SK-N-SH treated with all-trans-retinoic acid at 6 μM for 48 hours (cell line): ENCODE measurements around the gene CCDC93.

Experiments
- ATAC-seq: fragments of 200-7000 bp; cut with Tn5 transposase; 3 replicates; pipeline ENCODE4 v1.9.1; 2020; ENCODE audit warnings: mild to moderate bottlenecking, moderate library complexity
- ARNTL ChIP-seq: fragments of 450-650 bp; formaldehyde crosslinking; IDR thresholded peaks from 2 replicates; pipeline ENCODE4 v1.5.0; 2020; ENCODE audit warnings: low read depth, mild to moderate bottlenecking, moderate library complexity, borderline replicate concordance
- BACH2 ChIP-seq: fragments of 250-450 bp; sonication (Bioruptor Pico); IDR thresholded peaks from 2 replicates; pipeline ENCODE4 v1.9.0; 2021; ENCODE audit warnings: mild to moderate bottlenecking, borderline replicate concordance
- CSDC2 ChIP-seq: fragments of 250-450 bp; sonication (Bioruptor Pico); IDR thresholded peaks from 2 replicates; pipeline ENCODE4 v1.5.0; 2020; ENCODE audit warnings: mild to moderate bottlenecking, moderate library complexity
- GLIS3 ChIP-seq: fragments of 250-450 bp; sonication (Bioruptor Pico); IDR thresholded peaks from 2 replicates; pipeline ENCODE4 v1.5.0; 2020; ENCODE audit warnings: mild to moderate bottlenecking, moderate library complexity
- ISL1 ChIP-seq: fragments of 250-450 bp; sonication (Bioruptor Pico); IDR thresholded peaks from 2 replicates; pipeline ENCODE4 v2.1.2; 2022; ENCODE audit warnings: mild to moderate bottlenecking, moderate library complexity
- OSR1 ChIP-seq: fragments of 250-450 bp; sonication (Bioruptor Pico); IDR thresholded peaks from 2 replicates; pipeline ENCODE4 v1.8.0; 2022; ENCODE audit warnings: moderate library complexity, mild to moderate bottlenecking, inconsistent platforms
- SNAI2 ChIP-seq: fragments of 250-450 bp; sonication (Bioruptor Pico); IDR thresholded peaks from 2 replicates; pipeline ENCODE4 v1.5.0; 2020; ENCODE audit warnings: mild to moderate bottlenecking, moderate library complexity
- TCF4 ChIP-seq: fragments of 250-450 bp; sonication (Bioruptor Pico); IDR thresholded peaks from 2 replicates; pipeline ENCODE4 v1.8.0; 2021; ENCODE audit warnings: mild to moderate bottlenecking, moderate library complexity, borderline replicate concordance
- TOX ChIP-seq: fragments of 250-450 bp; sonication (Bioruptor Pico); IDR thresholded peaks from 2 replicates; pipeline ENCODE4 v1.8.0; 2021; ENCODE audit warnings: mild to moderate bottlenecking, moderate library complexity, borderline replicate concordance
- ZC3H10 ChIP-seq: fragments of 250-450 bp; sonication (Bioruptor Pico); IDR thresholded peaks from 2 replicates; pipeline ENCODE4 v1.5.1; 2021; ENCODE audit warnings: mild to moderate bottlenecking, moderate library complexity
- ZFP3 ChIP-seq: fragments of 250-450 bp; sonication (Bioruptor Pico); IDR thresholded peaks from 2 replicates; pipeline ENCODE4 v1.5.0; 2020; ENCODE audit warnings: mild to moderate bottlenecking, moderate library complexity
- ZFP30 ChIP-seq: fragments of 450-650 bp; formaldehyde crosslinking; IDR thresholded peaks from 2 replicates; pipeline ENCODE4 v1.5.0; 2022; ENCODE audit warnings: mild to moderate bottlenecking, moderate library complexity
- ZNF565 ChIP-seq: fragments of 450-650 bp; formaldehyde crosslinking; conservative IDR thresholded peaks from 2 replicates; pipeline ENCODE4 v1.5.0; 2020; ENCODE audit warnings: low read depth, mild to moderate bottlenecking, moderate library complexity
- ZNF70 ChIP-seq: fragments of 450-650 bp; formaldehyde crosslinking; IDR thresholded peaks from 2 replicates; pipeline ENCODE4 v1.5.0; 2020; ENCODE audit warnings: mild to moderate bottlenecking, moderate library complexity
- ZNF8 ChIP-seq: fragments of 450-650 bp; formaldehyde crosslinking; IDR thresholded peaks from 2 replicates; pipeline ENCODE4 v1.5.0; 2020; ENCODE audit warnings: mild to moderate bottlenecking, moderate library complexity
- TF ChIP-seq, protein P1 (sequence below): fragments of 250-450 bp; sonication (Bioruptor Pico); IDR thresholded peaks from 2 replicates; pipeline ENCODE4 v1.8.0; 2020; ENCODE audit warnings: mild to moderate bottlenecking, moderate library complexity, borderline replicate concordance
- TF ChIP-seq, protein P2 (sequence below): fragments of 250-450 bp; sonication (Bioruptor Pico); IDR thresholded peaks from 2 replicates; pipeline ENCODE4 v1.5.0; 2020; ENCODE audit warnings: mild to moderate bottlenecking, moderate library complexity
- TF ChIP-seq, protein P3 (sequence below): fragments of 250-450 bp; sonication (Bioruptor Pico); IDR thresholded peaks from 2 replicates; pipeline ENCODE4 v1.5.1; 2021; ENCODE audit warnings: mild to moderate bottlenecking, moderate library complexity
- TF ChIP-seq, protein P4 (sequence below): fragments of 250-450 bp; sonication (Bioruptor Pico); IDR thresholded peaks from 2 replicates; pipeline ENCODE4 v1.5.1; 2020; ENCODE audit warnings: low read depth, mild to moderate bottlenecking, moderate library complexity
- TF ChIP-seq, protein P5 (sequence below): fragments of 250-450 bp; sonication (Bioruptor Pico); IDR thresholded peaks from 2 replicates; pipeline ENCODE4 v1.8.0; 2021; ENCODE audit warnings: low read depth, mild to moderate bottlenecking, moderate library complexity, borderline replicate concordance

The CCDC93 gene

DNA sequence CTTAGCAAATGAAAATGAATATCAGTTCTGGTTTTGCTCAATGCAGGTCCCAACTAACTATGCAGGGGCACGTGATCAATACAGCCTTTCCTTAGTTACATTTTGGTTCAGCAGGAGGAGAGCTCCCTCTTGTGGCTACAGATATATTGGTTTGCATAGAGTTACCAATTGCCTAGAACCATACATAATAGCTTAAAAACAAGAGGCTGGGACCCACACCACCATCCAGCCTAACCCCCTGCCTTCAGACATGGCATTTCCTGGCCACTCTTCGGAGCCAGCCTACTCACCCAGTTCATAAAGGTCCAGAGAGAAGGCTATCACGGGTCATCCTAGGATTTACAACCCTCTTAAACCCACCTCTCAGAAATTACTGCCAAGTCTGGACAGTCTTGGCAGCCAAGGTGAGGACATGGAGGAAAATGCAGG lies 10.5 kb downstream of the CCDC93 start:
- peak; percentile 99 for ATAC-seq
- TF ChIP-seq ISL1 (0 out of 2 replicates have a peak, but pooled peaks have one; percentile 15), TOX (CRISPR knock-in tag) (no peak), ZFP30 (CRISPR knock-in tag) (no peak), ZNF8 (CRISPR knock-in tag) (0 out of 2 replicates have a peak, but pooled peaks have one; percentile 23), BACH2 (no peak)

DNA sequence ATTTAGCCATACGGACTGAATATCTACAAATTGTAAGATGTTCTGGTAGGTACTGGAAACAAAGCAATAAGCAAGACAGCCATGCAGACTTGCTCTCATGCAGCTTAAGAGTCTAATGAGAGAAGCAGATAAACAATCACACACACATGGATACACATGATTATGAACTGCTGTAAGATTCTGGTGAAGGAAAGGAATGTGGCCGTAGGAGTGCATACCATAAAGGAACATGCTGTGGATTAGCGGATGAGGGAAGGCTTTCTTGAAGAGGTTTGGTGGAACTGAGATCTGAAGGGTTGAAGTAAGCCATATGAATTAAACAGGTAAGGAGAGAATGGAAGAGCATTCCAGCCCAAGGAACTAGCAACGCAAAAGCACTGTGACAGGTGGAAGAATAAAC lies 13.8 kb downstream of the CCDC93 start:
- ATAC-seq = no peak
- TF ChIP-seq, protein P1, sequence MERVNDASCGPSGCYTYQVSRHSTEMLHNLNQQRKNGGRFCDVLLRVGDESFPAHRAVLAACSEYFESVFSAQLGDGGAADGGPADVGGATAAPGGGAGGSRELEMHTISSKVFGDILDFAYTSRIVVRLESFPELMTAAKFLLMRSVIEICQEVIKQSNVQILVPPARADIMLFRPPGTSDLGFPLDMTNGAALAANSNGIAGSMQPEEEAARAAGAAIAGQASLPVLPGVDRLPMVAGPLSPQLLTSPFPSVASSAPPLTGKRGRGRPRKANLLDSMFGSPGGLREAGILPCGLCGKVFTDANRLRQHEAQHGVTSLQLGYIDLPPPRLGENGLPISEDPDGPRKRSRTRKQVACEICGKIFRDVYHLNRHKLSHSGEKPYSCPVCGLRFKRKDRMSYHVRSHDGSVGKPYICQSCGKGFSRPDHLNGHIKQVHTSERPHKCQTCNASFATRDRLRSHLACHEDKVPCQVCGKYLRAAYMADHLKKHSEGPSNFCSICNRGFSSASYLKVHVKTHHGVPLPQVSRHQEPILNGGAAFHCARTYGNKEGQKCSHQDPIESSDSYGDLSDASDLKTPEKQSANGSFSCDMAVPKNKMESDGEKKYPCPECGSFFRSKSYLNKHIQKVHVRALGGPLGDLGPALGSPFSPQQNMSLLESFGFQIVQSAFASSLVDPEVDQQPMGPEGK (CRISPR knock-in tag) = no peak
- TF ChIP-seq OSR1 (CRISPR knock-in tag) = no peak
- TF ChIP-seq ZFP3 (CRISPR knock-in tag) = no peak
- TF ChIP-seq ZNF8 (CRISPR knock-in tag) = no peak
- TF ChIP-seq TCF4 (CRISPR knock-in tag) = no peak
- TF ChIP-seq, protein P2, sequence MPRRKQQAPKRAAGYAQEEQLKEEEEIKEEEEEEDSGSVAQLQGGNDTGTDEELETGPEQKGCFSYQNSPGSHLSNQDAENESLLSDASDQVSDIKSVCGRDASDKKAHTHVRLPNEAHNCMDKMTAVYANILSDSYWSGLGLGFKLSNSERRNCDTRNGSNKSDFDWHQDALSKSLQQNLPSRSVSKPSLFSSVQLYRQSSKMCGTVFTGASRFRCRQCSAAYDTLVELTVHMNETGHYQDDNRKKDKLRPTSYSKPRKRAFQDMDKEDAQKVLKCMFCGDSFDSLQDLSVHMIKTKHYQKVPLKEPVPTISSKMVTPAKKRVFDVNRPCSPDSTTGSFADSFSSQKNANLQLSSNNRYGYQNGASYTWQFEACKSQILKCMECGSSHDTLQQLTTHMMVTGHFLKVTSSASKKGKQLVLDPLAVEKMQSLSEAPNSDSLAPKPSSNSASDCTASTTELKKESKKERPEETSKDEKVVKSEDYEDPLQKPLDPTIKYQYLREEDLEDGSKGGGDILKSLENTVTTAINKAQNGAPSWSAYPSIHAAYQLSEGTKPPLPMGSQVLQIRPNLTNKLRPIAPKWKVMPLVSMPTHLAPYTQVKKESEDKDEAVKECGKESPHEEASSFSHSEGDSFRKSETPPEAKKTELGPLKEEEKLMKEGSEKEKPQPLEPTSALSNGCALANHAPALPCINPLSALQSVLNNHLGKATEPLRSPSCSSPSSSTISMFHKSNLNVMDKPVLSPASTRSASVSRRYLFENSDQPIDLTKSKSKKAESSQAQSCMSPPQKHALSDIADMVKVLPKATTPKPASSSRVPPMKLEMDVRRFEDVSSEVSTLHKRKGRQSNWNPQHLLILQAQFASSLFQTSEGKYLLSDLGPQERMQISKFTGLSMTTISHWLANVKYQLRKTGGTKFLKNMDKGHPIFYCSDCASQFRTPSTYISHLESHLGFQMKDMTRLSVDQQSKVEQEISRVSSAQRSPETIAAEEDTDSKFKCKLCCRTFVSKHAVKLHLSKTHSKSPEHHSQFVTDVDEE = no peak
- TF ChIP-seq, protein P3, sequence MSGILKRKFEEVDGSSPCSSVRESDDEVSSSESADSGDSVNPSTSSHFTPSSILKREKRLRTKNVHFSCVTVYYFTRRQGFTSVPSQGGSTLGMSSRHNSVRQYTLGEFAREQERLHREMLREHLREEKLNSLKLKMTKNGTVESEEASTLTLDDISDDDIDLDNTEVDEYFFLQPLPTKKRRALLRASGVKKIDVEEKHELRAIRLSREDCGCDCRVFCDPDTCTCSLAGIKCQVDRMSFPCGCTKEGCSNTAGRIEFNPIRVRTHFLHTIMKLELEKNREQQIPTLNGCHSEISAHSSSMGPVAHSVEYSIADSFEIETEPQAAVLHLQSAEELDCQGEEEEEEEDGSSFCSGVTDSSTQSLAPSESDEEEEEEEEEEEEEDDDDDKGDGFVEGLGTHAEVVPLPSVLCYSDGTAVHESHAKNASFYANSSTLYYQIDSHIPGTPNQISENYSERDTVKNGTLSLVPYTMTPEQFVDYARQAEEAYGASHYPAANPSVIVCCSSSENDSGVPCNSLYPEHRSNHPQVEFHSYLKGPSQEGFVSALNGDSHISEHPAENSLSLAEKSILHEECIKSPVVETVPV (CRISPR knock-in tag) = no peak
- no peak for TF ChIP-seq BACH2
- TF ChIP-seq, protein P4, sequence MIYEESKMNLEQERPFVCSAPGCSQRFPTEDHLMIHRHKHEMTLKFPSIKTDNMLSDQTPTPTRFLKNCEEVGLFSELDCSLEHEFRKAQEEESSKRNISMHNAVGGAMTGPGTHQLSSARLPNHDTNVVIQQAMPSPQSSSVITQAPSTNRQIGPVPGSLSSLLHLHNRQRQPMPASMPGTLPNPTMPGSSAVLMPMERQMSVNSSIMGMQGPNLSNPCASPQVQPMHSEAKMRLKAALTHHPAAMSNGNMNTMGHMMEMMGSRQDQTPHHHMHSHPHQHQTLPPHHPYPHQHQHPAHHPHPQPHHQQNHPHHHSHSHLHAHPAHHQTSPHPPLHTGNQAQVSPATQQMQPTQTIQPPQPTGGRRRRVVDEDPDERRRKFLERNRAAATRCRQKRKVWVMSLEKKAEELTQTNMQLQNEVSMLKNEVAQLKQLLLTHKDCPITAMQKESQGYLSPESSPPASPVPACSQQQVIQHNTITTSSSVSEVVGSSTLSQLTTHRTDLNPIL = no peak
- TF ChIP-seq ZFP30 (CRISPR knock-in tag) = no peak
- no peak for TF ChIP-seq ZNF565 (CRISPR knock-in tag)
- TF ChIP-seq ZC3H10 (CRISPR knock-in tag) = no peak
- TF ChIP-seq SNAI2 = no peak
- TF ChIP-seq GLIS3 (CRISPR knock-in tag) = no peak
- TF ChIP-seq, protein P5, sequence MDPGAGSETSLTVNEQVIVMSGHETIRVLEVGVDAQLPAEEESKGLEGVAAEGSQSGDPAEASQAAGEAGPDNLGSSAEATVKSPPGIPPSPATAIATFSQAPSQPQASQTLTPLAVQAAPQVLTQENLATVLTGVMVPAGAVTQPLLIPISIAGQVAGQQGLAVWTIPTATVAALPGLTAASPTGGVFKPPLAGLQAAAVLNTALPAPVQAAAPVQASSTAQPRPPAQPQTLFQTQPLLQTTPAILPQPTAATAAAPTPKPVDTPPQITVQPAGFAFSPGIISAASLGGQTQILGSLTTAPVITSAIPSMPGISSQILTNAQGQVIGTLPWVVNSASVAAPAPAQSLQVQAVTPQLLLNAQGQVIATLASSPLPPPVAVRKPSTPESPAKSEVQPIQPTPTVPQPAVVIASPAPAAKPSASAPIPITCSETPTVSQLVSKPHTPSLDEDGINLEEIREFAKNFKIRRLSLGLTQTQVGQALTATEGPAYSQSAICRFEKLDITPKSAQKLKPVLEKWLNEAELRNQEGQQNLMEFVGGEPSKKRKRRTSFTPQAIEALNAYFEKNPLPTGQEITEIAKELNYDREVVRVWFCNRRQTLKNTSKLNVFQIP (CRISPR knock-in tag) = no peak
- TF ChIP-seq CSDC2 (CRISPR knock-in tag) = no peak
- TF ChIP-seq ISL1 = no peak

DNA sequence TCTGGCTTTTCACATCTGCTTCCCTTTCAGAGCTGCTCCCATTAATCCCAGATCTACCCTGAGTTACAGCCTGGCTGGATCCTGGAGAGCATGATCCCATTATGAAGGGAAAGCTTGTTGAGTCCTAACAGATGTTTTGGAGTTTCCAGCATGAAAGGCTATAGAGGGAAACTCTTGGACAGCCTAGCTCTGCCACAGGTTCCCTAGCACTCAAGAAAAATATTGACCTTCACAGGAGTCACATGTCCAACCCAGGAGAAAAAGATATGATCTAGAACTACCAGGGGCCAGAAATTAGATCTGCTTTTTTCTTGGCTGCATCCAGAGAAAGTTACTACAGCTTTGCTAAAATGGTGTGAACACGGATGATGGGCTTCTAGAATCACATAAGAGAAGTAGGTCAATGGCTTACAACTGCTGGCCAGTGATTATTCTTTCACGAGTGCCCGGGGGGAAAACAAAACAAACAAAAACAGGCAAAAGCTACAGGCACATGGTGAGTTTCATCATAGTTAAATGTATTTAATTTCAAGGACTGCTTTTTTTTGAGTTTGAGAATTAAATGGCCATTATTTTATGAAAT lies 15.9 kb downstream of the CCDC93 start:
- TF ChIP-seq, protein P1 (CRISPR knock-in tag) = no peak
- no peak for TF ChIP-seq ZC3H10 (CRISPR knock-in tag)
- no peak for TF ChIP-seq ZNF70 (CRISPR knock-in tag)
- TF ChIP-seq, protein P5 (CRISPR knock-in tag) = no peak
- no peak for TF ChIP-seq ARNTL (CRISPR knock-in tag)
- no peak for TF ChIP-seq ZNF8 (CRISPR knock-in tag)
- TF ChIP-seq, all 23 proteins: peak for 0
- ATAC-seq = no peak; the same call in 2 of the 3 replicates
